Measurements from ENCODE around the gene RANBP17.

GRCh38 chr5:170846416-170846815 lies 15.4 kb upstream of the RANBP17 start:
- no peak for TF ChIP-seq SMC3 (conservative IDR thresholded peaks at IDR 0.05; ENCODE audit: poor library complexity)
- no peak for TF ChIP-seq POLR2AphosphoS5 (IDR thresholded peaks at IDR 0.05)
- TF ChIP-seq CTCF (IDR thresholded peaks at IDR 0.05; ENCODE audit: poor library complexity, severe bottlenecking) = no peak
- no peak for TF ChIP-seq REST (IDR thresholded peaks at IDR 0.05; ENCODE audit: borderline replicate concordance)
- no peak for TF ChIP-seq EZH2 (IDR thresholded peaks at IDR 0.05; ENCODE audit: borderline replicate concordance, insufficient read depth, low read length, poor library complexity, severe bottlenecking)
